PC-9 (cell line): ENCODE measurements around the gene PIH1D1. TPM values are rescaled to one million over a fixed set of nuclear protein-coding genes. Genes with fewer than 3 reads are reported as not detected.

ENCODE experiments used
- BruUV-seq: library from RNA; stranded (reverse); fragments of 400-500 nt; replicated peaks from 2 replicates; lab custom pipeline; 2021; lab: Mats Ljungman, UMichigan
- CTCF ChIA-PET: fragments of 300-600 bp; sonication (Branson Sonifier 250); formaldehyde crosslinking; loops from one replicate; lab custom pipeline; 2022; ENCODE audit warnings: antibody characterized with exemption; lab: Charles Lee
- POLR2A ChIA-PET: fragments of 300-600 bp; sonication (Branson Sonifier 250); formaldehyde crosslinking; loops from one replicate; lab custom pipeline; 2022; ENCODE audit warnings: antibody characterized with exemption; ENCODE audit not compliant: unreplicated experiment; lab: Charles Lee
- DNase-seq, 2 experiments: peaks; one replicate each; pipeline versions ENCODE4 v3.0.0 to v3.0.0-alpha.2; 2015 to 2022; ENCODE audit warnings: mixed read lengths in 1 of 2
- H2AFZ ChIP-seq: fragments of 200-600 bp; sonication (generic); 2 replicates; pipeline ENCODE4 v1.8.1; 2017; ENCODE audit warnings: antibody characterized with exemption
- H3F3A ChIP-seq: fragments of 200-600 bp; sonication (generic); 2 replicates; pipeline ENCODE4 v1.8.1; 2017; ENCODE audit warnings: antibody characterized with exemption, mild to moderate bottlenecking, low read depth; ENCODE audit not compliant: insufficient read depth
- H3K27ac ChIP-seq: fragments of 200-600 bp; sonication (generic); 2 replicates; pipeline ENCODE4 v1.6.1; 2016; ENCODE audit warnings: mixed run types
- H3K27me3 ChIP-seq: fragments of 200-600 bp; sonication (generic); 2 replicates; pipeline ENCODE4 v1.6.1; 2016; ENCODE audit warnings: low read depth, mixed run types; ENCODE audit not compliant: insufficient read depth
- H3K36me3 ChIP-seq: fragments of 200-600 bp; sonication (generic); 2 replicates; pipeline ENCODE4 v1.6.1; 2016; ENCODE audit warnings: low read depth, mixed run types
- H3K4me1 ChIP-seq: fragments of 200-600 bp; sonication (generic); replicated peaks from 2 replicates; pipeline ENCODE4 v1.6.1; 2016; ENCODE audit warnings: mixed run types; ENCODE audit not compliant: insufficient read depth
- H3K4me2 ChIP-seq: fragments of 200-600 bp; sonication (generic); 2 replicates; pipeline ENCODE4 v1.6.1; 2017; ENCODE audit warnings: mixed run types
- H3K4me3 ChIP-seq: fragments of 200-600 bp; sonication (generic); 2 replicates; pipeline ENCODE4 v1.6.1; 2016; ENCODE audit warnings: mixed run types
- H3K79me2 ChIP-seq: fragments of 200-600 bp; sonication (generic); 2 replicates; pipeline ENCODE4 v1.6.1; 2017; ENCODE audit warnings: low read depth, mixed run types
- H3K9me2 ChIP-seq: fragments of 200-600 bp; sonication (generic); 2 replicates; pipeline ENCODE4 v1.8.1; 2017; ENCODE audit warnings: mild to moderate bottlenecking; ENCODE audit not compliant: insufficient read depth
- H3K9me3 ChIP-seq: fragments of 200-600 bp; sonication (generic); 2 replicates; pipeline ENCODE4 v1.8.1; 2016; ENCODE audit warnings: low read depth; ENCODE audit not compliant: insufficient read depth
- H4K20me1 ChIP-seq: fragments of 200-600 bp; sonication (generic); 2 replicates; pipeline ENCODE4 v1.8.1; 2017; ENCODE audit not compliant: insufficient read depth
- CTCF ChIP-seq: fragments of 200-600 bp; sonication (generic); conservative IDR thresholded peaks from 2 replicates; pipeline ENCODE4 v1.6.1; 2017; ENCODE audit warnings: mixed run types, antibody characterized with exemption, mild to moderate bottlenecking, moderate library complexity
- EZH2 ChIP-seq: fragments of 200-600 bp; sonication (generic); IDR thresholded peaks from 2 replicates; pipeline ENCODE4 v1.8.0; 2017; ENCODE audit warnings: antibody characterized with exemption, low read depth
- intact Hi-C: fragments of 100-400 bp; cut with micrococcal nuclease; formaldehyde crosslinking; loops from one replicate; pipeline ENCODE4 v1.10.0; 2022; ENCODE audit not compliant: unreplicated experiment
- total RNA-seq: library from RNA; stranded (reverse); gene quantifications from 2 replicates; pipeline ENCODE4 v1.2.3, GENCODE V29; 2021

The PIH1D1 gene
- total RNA-seq, 1 experiment from 2014 or later: 156 TPM

DNA sequence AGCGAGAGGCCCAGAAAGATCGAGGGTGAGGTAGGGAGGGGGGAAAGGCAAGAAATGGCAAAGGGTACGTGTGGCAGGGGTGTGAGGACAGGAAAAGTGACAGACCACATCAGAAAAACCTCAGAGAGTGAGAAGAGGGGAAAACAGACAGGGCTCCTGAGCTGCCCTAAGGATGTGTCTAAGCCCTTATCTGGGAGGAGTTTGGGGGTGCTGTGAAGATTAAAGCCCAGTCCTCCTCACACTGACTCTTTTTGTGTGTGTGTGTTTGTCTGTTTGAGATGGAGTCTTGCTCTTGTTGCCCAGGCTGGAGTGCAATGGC lies 27.7 kb downstream of the PIH1D1 start:
- Histone ChIP-seq H3K79me2 (no peaks in the 10 kb centered on the region), H3K27me3 (peaks cover 98% of the 10 kb centered on the region), H3K9me2 (no peaks in the 10 kb centered on the region), H3K4me1 (no peaks in the 10 kb centered on the region), H4K20me1 (no peaks in the 10 kb centered on the region), H3K27ac (no peak overlapping the region), H2AFZ (no peak overlapping the region), H3K36me3 (no peaks in the 10 kb centered on the region), H3K4me2 (no peak overlapping the region), H3F3A (no peaks in the 10 kb centered on the region), H3K4me3 (no peak overlapping the region), H3K9me3 (no peaks in the 10 kb centered on the region)
- intact Hi-C loops: no loop called here
- TF ChIP-seq EZH2: no peak
- no peak for TF ChIP-seq CTCF
- DNase-seq: no peak
- ChIA-PET CTCF (interaction anchor here (0.6 kb wide), 1 partner anchor 96 kb away, joined by 4 read pairs; no protein-coding TSS in a partner anchor), POLR2A (no interaction called here)
- BruUV-seq: no TSS peak

- H3K79me2 ChIP-seq: no peaks in the 10 kb centered on the region
- no peaks in the 10 kb centered on the region for H3K9me2 ChIP-seq
- H3K4me3 ChIP-seq: no peak within 1 kb of the TSS
- H3F3A ChIP-seq: no peaks in the 10 kb centered on the region
- DNase-seq: no peak
- no peaks in the 10 kb centered on the region for H4K20me1 ChIP-seq
- H3K27ac ChIP-seq: no peak within 1 kb of the TSS
- H3K4me2 ChIP-seq: no peak within 1 kb of the TSS
- no TSS peak for BruUV-seq
- no peaks in the 10 kb centered on the region for H3K4me1 ChIP-seq
- no peaks in the 10 kb centered on the region for H3K36me3 ChIP-seq
- ChIA-PET POLR2A (no interaction called here), CTCF (interaction anchor here (0.6 kb wide), 1 partner anchor 95 kb away, joined by 4 read pairs; no protein-coding TSS in a partner anchor)
- TF ChIP-seq EZH2 (no peak), CTCF (no peak)
- H3K27me3 ChIP-seq: peaks cover 98% of the 10 kb centered on the region
- intact Hi-C loops: no loop called here
- no peaks in the 10 kb centered on the region for H3K9me3 ChIP-seq
- H2AFZ ChIP-seq: no peak within 1 kb of the TSS
These were observed 28.3 kb downstream of the PIH1D1 start, which contains the start of gene PTH2 for GRCh38 chr19:49423071-49423984. Gene PTH2, minus strand, starts transcription at chr19:49423441. Its CDS starts 102 bp downstream, at chr19:49423339.

DNA sequence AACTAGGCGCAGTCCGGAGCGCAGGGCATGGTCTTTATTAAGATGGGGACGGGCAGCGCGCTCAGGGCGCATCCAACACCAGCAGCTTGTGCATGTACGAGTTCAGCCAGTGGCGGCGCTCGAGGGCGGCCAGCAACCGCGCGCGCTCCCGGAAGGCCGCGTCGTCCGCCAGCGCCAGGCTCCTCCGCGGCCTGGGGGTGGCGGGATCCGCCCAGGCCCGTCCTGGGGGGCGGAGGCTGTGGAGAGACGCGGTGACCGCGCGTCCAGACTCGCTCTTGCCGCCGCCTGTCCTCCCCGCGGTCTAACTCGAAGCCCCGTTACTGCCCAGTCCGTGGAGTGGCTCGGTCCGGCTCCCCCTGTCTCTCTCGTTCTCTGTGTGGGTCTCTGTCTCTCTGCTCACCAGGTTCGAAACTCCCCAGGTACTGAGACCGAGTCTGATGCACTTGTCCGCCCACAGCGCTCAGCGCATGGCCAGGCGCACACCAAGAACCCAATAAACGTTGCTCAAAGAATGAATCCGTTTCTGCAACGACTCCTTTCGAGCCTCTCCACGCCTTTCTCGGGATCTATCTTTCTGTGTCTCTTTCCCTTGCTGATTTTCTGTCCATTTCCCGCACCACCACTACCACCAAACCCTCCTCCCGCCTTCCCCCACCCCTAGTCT lies 29.1 kb downstream of the PIH1D1 start:
- H3K4me1 ChIP-seq: no peaks in the 10 kb centered on the region
- intact Hi-C loops: no loop called here
- ChIA-PET POLR2A (no interaction called here), CTCF (no interaction called here)
- H3K4me2 ChIP-seq: no peak overlapping the region
- H3K9me3 ChIP-seq: no peaks in the 10 kb centered on the region
- H3K9me2 ChIP-seq: no peaks in the 10 kb centered on the region
- no peaks in the 10 kb centered on the region for H4K20me1 ChIP-seq
- H3K27ac ChIP-seq: no peak overlapping the region
- H3K79me2 ChIP-seq: no peaks in the 10 kb centered on the region
- peaks cover 98% of the 10 kb centered on the region for H3K27me3 ChIP-seq
- H3K4me3 ChIP-seq: no peak overlapping the region
- no peaks in the 10 kb centered on the region for H3K36me3 ChIP-seq
- no peak for TF ChIP-seq CTCF
- no TSS peak for BruUV-seq
- H2AFZ ChIP-seq: no peak overlapping the region
- no peak for DNase-seq
- H3F3A ChIP-seq: no peaks in the 10 kb centered on the region
